ENCODE measurements around the gene SRGAP1.
"Not testable (repeated sequence)": the region's sequence is repeated elsewhere in the genome, so short reads cannot be mapped to it uniquely, and the experiment has no call there.

The SRGAP1 gene

GRCh38 chr12:63867053-63867452 lies 22.6 kb downstream of the SRGAP1 start:
- DNase-seq (ENCODE audit: low spot score) = no peak

GRCh38 chr12:63869656-63870055 lies 25.2 kb downstream of the SRGAP1 start:
- Histone ChIP-seq H3K4me3 (no peak overlapping the region), H3K27ac (no peak overlapping the region)
- DNase-seq (ENCODE audit: low spot score) = no peak
- TF ChIP-seq CTCF (IDR thresholded peaks at IDR 0.05) = no peak

More at GRCh38 chr12:63867053-63867452, 22.6 kb downstream of the SRGAP1 start:
- no peak overlapping the region for H3K27ac ChIP-seq
- H3K4me3 ChIP-seq = no peak overlapping the region
- no peak for TF ChIP-seq CTCF (IDR thresholded peaks at IDR 0.05)

GRCh38 chr12:63870838-63871237 lies 26.3 kb downstream of the SRGAP1 start:
- DNase-seq (ENCODE audit: low spot score) = no peak
- no peak for TF ChIP-seq CTCF (IDR thresholded peaks at IDR 0.05)
- Histone ChIP-seq H3K4me3 (no peak overlapping the region), H3K27ac (no peak overlapping the region)

- no peak for DNase-seq (ENCODE audit: low spot score)
- no peak overlapping the region for H3K4me3 ChIP-seq
- no peak for TF ChIP-seq CTCF (IDR thresholded peaks at IDR 0.05)
- H3K27ac ChIP-seq = no peak overlapping the region
Measured at GRCh38 chr12:63874897-63875480, 30.5 kb downstream of the SRGAP1 start.

- no peak overlapping the region for H3K4me3 ChIP-seq
- H3K27ac ChIP-seq = no peak overlapping the region
- DNase-seq (ENCODE audit: low spot score) = no peak
- TF ChIP-seq CTCF (IDR thresholded peaks at IDR 0.05) = no peak
Measured at GRCh38 chr12:63875703-63876102, 31.2 kb downstream of the SRGAP1 start.

- no peak for DNase-seq (ENCODE audit: low spot score)
- no peak for TF ChIP-seq CTCF (IDR thresholded peaks at IDR 0.05)
- Histone ChIP-seq H3K27ac (no peak overlapping the region), H3K4me3 (no peak overlapping the region)
Measured at GRCh38 chr12:63876980-63877379, 32.5 kb downstream of the SRGAP1 start.

DNA sequence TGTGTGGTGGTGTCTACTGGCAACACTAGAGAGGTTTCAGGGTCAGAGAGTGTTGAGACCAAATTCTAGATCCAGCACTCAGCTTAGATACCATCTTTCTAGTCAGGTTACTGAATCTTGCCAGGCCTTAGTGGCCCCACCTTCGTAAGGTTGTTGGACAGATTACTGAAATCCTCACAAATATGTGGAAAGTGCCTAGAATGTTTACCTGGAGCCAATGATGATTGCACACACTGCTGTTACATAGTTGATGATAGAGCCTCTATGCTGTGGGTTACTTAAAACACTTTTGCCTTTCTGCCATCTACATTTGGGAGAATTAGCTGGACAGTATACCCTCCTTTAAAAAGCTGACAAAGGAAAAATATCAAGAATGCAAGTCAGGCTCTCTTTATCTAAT lies 33.2 kb downstream of the SRGAP1 start:
- H3K27ac ChIP-seq = no peak overlapping the region
- H3K4me3 ChIP-seq = no peak overlapping the region
- TF ChIP-seq CTCF (IDR thresholded peaks at IDR 0.05) = no peak
- DNase-seq (ENCODE audit: low spot score) = no peak

GRCh38 chr12:63880235-63880634 lies 35.7 kb downstream of the SRGAP1 start:
- not testable (repeated sequence) for H3K27ac ChIP-seq; H3K4me3 ChIP-seq; DNase-seq (ENCODE audit: low spot score)
